GM18505 (cell line): ENCODE data around the gene CFC1.
"Not testable (repeated sequence)": the region's sequence is repeated elsewhere in the genome, so short reads cannot be mapped to it uniquely, and the experiment has no call there.

Experiments used
- ATAC-seq: cut with Tn5 transposase; IDR thresholded peaks from one replicate; pipeline ENCODE4 v1.9.1; 2021; ENCODE audit not compliant: unreplicated experiment

CFC1 gene

DNA sequence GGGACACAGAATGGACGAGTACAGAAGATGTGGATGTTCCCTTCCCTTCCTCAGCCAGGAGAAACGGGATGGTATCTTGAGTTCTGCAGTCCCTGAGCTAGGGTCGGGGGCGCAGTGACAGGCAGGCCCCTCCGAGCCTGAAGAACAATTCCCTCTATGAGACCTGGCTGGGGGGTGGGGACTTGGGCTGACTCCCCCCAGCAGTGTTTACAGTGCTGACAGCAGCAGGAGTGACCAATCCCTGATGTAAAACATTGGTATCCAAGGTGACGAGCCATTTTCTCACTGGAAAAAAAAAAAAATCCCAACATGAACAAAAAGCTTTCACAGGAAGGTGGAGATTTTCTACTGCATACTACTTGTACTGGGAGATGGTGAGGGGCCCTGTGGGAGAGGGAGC is at the start of gene CFC1:
TSS of gene CFC1 (minus strand) at position 183 of the 400 bp plus-strand sequence. CDS start 288 bp downstream, outside the sequence.
- ATAC-seq = not testable (repeated sequence)

DNA sequence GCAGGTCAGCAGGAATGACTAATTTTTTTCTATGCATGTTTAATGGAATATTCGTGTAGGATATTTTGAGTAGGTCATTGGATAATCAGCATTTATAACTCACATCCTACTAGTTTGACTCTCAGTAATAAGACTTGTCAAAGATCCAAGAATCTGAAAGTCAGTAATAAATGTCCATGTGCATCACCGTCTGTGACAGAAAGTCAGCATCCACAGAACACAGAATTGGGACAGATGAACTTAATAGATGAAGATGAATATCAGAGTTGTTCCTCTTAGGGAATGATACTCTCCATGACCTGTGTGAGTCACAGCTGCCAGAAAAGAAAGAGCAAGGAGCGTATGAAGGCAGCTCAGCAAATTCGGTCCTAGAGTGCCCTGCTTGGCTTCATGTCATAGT is 42.3 kb upstream of the CFC1 start:
- ATAC-seq = not testable (repeated sequence)

DNA sequence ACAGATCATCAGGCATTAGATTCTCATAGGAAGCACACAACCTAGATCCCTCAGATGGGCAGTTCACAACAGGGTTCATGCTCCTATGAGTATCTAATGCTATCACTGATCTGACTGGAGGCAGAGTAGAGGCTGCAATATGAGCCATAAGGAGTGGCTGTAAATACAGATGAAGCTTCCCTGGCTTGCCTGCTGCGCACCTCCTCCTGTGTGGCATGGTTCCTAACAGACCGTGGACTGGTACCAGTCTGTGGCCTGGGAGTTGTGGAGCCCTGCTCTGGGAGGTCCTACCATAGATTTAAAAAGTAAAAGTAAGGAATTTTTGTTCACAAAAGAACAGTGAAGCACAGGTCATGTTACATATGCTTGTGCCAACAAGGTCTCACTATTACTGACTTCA is 39.6 kb upstream of the CFC1 start:
- ATAC-seq = not testable (repeated sequence)

DNA sequence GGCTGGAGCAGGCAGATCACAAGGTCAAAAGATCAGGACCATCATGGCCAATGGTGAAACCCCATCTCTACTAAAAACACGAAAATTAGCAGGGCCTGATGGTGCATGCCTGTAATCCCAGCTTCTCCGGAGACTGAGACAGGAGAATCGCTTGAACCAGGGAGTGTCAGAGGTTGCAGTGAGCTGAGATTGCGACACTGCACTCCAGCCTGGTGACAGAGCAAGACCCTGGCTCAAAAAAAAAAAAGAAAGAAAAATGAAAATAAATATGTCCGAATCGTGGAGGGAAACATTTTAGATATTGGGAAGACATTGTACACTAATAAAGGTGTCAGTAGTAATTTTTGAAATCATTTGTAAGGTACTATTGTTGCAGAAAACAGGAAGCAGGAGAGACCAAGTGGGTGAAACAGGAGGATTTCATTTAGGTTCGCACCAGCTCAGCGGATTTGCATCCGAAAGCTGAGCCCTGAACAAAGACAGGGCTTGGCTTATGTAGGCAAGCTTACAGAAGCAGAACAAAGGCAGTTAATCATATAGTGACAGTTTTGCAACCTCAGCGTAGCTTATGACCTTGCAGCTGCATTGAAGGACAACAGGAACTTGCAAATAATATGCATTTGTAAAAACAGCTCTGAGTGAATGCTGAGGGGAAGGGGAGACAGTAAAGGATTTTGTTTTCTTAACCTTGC is 29.6 kb upstream of the CFC1 start:
- not testable (repeated sequence) for ATAC-seq

DNA sequence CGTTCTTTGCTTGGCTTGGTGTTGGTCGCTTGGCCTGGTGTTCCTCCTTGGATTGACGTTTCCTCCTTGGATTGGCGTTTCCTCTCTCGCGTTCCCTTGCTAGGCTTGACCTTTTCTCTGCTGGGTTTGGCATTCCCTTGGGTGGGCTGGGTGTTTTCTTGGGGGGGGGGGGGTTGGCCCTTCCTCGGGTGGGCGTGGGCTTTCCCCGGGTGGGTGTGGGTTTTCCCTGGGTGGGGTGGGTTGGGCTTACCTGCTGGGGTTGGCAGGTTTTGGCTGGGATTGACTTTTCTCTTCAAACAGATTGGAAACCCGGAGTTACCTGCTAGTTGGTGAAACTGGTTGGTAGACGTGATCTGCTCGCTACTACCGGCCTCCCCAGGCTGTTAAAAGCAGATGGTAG is 11.8 kb upstream of the CFC1 start, which contains the start of gene POTEJ:
TSS of gene POTEJ (plus strand) at position 301 of the 400 bp plus-strand sequence. CDS start at position 394, 93 bp downstream.
- ATAC-seq = not testable (repeated sequence)

DNA sequence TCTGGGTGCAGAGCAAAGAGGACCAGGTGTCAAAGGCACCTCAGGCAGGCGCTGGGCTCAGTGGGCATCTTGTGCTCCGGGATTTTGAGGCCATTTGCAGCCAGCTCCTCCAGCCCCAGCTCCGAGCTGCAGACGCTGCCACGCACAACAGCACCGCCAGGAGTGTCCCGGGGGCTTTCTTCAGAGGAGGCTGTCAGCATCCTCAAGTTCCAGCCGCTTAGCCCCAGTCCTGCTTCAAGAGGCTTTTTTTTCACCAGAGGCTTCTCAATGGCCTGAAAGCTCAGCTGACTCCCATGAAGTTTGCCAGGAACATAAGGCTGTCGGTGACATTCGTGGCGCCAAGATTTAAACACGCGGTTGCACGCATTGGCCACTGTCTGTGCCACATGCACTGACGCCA is 11.1 kb upstream of the CFC1 start:
- ATAC-seq = not testable (repeated sequence)

DNA sequence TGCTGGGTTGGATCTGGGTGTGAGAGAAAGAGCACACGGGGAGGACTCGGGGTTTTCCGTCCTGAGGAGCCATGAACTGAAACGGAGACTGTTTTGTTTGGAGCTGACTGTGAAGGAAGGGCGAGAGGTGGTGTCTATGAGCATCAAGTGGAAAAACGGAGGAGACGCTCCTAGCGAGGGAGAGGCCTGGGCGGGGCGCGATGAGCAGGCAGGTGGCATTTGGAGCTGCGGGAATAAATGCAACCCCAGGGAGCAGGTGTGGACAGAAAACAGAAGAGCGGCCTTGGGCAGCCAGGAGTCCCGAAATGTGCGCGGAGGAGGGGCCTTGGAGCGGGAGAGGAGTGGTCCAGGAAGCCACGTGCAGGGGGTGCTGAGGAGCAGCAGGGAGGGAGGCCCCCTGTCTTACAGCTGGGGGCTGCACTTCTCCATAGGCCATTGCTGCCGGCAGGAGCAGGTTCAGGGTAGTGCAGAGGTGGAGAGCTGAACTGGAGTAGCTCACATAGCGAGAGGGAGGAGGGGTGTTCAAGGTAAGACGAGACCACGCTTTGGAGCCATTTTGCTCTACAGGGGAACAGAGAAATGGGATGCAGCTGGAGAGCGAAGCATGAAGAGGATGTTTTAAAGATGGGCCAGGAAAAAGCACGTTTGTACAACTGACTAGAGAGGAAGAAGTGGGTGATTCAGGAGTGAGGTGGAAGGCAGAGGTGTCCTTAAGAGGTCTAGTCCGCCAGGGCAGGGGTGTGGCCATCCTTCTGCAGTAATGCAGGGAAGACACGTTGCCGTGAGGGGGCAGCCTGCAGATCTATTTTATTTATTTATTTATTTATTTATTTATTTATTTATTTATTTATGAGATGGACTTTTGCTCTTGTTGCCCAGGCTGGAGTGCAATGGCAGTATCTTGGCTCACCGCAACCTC is 9.9 kb upstream of the CFC1 start:
- ATAC-seq = not testable (repeated sequence)

DNA sequence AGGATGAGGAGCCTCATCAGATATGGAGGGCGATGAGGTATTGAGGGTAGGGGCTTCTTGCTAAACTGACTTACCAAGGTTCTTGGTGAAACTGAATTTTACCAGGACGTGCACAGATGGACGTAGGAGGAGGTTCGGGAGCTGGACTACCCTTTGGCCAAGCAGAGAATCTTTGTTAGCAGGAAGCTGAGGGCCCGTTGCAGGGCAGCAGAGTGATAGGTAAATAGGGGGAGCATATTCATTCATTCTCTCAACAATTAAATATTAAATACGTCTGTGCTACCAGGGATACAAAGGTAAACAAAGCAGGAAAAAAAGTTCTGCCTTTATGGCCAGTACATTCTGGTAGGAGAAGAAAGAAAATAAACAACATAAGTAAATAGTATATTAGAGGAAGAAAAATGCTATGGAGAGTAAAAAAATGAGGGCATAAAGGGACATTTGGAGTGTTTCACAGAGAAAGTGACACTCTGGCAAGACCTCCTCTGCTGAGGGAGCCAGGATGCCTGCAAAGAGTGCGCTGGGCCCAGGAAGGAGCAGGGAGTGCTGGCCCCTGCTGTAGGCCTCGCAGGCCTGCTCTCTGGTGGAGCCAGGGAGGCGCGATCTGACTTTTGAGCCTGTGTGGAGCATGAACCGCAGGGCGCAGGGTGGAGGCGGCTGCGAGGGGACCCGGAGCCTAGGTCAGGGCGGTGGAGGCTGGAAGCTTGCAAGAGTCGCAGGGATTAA is 9.1 kb upstream of the CFC1 start:
- ATAC-seq = not testable (repeated sequence)

DNA sequence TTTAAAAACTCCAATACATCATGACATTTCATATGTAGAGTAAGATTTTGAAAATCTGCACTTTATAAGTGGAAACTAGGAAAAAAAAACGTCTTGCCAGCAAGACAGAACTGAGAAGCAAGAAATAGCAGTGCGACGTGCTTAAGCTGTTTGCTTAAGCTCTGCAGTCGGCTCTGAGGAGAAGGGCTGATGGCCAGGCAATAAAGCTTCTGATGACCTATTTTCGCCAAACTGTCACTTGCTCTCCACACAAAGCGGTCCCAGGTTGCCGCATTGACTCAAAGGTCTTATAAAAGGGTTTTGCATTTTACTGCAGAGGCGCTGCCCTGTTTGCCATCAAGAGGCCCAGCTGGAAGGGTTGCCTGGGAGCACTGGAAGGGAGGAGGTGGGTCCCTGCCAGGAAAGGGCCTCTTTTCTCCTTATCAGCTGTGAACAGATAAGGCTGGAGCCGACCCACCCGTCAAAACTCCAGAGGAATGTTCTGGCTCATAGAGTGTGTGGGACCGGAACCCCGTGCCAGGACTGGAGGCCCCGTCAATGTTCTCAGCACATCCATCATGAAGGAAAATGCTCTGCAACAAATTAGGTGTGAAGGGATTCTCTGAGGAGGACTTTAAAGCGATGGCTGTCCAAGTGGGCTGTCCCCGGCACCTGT is 2.4 kb upstream of the CFC1 start:
- ATAC-seq = not testable (repeated sequence)

DNA sequence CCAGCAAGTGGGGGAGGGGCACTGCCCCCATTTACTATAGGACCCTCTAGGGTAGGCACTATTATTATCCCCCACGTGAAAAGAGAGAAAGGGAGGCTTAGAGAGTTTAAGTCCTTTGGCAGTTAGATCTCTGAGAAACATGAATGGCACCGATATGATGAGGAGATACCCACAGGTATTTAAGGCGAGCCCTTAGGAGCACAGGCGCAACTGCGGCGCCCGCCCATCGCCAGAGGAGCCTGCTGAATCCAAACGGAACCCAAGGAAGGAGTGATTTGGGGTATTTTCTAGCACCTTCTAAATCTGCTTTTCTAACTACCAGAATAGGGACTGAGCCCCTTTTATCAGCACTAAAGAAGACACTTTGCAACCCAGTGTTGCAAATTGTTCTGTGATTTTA is 551 bp upstream of the CFC1 start:
- not testable (repeated sequence) for ATAC-seq

DNA sequence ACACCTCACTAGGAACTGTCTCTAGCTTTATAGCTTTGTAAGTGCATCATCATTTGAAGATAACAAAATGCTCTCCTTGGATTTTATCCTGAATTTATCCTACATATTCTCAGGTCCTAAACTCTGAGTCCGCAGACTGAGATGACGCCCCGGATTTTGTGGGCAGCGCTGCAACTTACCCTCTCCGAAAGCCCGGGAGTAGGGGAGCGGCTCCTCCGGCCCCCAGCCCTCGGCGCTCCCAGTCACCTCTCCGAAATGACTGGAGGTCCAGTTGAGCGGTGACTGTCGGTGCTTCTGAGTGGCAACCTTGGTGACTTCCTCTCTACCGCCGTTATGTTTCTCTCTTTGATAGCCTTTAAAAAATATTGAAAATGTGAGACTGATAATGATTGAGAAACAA is 912 bp downstream of the CFC1 start:
- ATAC-seq = not testable (repeated sequence)

DNA sequence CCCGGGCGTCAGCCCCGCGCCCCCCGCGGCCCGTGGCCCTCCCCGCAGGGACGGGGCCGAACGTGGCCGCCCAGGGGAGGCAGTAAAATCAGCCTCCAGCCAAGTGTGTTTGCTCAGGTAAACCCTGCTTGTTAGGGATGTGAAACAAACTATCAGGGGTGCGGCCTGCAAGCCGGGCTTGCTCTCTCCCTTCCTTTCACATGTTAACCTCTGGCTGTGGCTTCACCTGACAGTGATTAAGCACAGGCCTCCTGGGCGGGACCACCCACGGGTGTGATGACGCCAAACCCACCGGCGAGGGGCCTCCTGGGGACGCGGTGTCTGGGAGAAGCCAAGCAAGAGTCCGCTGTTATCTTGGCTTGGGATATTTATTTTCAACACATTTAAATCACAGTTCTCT is 1.4 kb downstream of the CFC1 start:
- ATAC-seq = not testable (repeated sequence)

DNA sequence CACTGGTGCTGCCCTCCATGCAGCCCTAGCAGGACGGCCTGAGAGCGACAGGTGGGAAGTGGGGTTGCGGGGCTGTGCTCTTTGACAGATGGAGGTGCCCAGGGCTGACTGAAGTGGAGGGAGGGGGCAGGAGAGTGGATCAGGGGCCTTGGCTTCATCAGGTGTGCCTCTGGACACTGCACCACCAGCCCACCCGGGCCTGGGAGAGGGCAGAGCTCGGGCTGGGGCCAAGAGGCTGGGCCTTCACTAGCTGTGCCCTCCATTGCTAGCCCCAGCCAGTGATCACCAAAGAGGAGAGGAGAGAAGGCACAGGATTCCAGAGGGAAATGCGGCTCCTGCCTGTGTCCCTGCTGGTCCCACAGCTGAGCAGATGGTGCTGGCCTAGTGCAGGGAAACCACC is 2.6 kb downstream of the CFC1 start:
- not testable (repeated sequence) for ATAC-seq

DNA sequence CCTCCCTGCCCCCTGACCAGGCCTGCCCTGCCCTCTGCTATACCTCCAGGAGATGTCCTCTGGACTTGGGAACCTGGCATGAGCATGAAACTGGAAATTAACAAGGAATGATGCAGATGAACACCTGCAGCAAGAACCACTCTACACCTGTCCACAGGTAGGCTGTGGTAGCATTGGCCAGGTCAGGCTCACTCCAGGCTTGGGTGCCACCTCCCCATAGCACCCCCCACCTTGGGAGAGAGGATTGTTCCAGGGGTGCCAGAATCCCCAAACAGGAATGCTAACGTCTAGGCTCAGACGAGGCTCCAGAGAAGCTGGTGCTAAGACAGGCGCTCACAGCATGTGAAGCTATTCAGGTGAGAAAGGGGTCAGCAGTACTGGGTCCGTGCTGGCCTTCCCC is 5.4 kb downstream of the CFC1 start:
- not testable (repeated sequence) for ATAC-seq

DNA sequence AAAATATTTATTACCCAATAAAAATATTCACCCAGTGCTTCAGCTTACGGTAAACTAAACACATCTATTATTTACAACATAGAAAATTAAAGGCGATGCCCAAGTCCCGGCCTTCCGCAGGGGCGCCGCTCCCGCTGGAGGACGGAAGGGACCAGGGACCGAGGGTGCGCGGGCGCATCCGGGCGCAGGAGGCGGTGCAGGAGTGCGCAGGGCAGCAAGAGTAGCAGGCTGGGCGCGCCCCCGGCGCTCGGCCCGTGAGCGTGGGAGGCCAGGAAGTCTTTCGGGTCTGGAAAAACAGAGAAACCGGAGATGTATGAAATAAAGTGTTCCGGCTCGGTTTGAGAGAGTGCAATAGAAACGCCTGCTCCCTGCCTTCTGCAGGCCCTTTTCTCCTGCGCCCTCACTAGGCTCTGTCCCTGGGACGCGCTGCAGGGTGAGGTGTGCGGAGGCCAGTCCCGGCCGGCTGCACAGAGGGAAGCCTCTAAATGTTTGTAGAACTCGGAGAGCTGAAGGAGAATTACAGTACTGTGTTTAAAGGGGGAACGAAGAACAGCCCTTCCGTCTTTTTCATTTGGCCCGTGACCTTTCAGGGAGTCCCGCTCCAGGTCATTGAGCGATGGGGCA is 6.5 kb downstream of the CFC1 start:
- ATAC-seq = not testable (repeated sequence)

DNA sequence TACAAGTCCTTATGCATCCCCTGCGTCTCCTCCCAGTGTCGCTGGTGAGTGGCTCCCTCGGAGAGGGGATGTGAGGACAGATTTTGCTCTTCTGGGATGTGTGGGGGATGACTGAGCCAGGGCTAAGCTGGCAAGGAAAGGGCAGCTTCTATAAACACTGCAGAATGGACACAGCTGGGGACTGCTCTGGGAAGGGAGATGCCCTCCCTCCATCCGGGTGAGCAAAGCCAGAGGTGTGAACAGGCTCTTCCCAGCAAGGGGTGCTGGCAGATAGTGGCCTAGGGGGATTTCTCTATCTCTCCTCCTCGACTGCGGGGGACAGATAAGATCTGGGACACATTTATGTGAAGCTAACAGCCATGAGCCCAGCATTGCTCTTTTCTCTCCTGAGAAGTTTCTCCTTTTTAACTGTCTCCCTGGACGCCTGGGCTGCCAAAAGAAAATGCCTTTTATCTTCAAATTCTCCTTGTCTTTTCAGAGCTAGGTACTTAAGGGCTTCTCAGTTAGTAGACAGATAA is 8.5 kb downstream of the CFC1 start:
- not testable (repeated sequence) for ATAC-seq

DNA sequence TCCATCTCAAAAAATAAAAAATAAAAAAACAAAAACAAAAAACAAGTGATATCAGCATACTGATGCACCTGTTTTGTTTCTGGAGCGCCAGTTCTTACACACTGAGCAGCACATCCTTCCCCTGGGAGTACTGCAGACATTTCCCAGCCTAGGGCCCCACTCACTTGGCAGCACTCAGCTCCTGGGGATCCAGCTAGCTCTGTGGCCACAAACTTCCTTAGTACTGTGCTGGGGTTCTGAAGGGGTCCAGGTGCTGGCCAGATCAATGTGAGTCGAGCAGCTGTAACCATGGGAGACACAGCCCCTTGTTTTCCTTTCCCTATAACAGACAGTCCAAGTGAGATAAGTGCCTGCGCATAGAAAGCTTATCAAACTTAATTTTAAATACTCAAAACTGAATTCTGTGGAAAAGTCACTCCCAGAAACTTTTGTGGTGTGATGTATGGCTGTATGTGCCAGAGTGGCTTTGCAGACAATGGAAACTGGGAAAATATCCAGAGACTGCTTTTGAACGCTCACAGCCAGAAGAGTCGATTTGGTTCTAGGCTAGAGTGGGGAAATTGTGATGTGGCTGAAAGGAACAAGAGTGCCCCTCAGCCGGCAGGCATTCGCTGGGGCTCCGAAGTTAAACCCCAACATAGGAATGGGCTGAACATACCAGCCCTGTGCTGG is 9.1 kb downstream of the CFC1 start:
- not testable (repeated sequence) for ATAC-seq

DNA sequence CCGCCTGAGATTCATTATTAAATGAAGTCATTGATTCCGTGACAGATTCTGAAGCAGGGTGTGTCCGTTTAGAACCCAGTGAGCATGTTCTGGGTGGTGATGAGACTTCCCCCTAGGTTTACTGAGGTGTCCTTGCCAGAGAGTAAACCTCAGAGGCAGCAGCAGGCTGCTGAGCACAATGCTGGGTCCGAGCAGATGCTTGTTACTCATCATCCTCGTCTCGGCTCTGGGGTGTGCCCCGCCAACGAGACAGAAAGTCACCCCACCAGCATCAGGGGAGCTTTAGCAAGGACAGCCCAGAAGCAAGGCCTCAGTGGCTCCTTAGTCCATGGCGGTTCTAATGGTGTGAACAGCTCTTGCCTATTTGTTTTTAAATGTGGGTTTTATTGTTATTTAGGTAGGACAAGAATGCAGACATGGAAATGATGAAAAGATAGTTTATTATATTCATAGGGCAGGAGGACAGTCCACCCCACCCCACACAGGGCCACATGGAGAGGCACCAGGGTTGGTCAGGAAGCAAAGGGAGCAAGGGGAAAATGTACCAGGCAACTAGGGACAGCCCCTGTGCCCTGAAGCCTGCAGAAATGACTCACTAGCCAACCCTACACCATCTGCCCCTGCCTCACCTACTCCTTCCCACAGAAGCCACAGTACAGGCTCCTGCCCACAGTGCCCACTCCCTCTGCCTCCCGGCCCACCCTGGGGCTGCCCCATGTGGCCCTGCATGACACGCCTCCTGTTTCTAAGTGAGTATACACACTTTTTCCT is 10.5 kb downstream of the CFC1 start:
- peak; percentile 79 for ATAC-seq
